CD14-positive monocyte (primary cell): Measurements from ENCODE around the gene ZNF385A. TPM values are rescaled to one million over a fixed set of nuclear protein-coding genes. Genes with fewer than 3 reads are reported as not detected.
A peak's percentile ranks its signal among the peaks of the same experiment; 100 is the strongest.

Source experiments
- DNase-seq, 3 donors: peaks; one replicate each; pipeline ENCODE4 v3.0.0-alpha.2; 2011 to 2022
- H2AFZ ChIP-seq: 2 replicates; pipeline ENCODE4 v1.6.0; 2012; ENCODE audit warnings: mild to moderate bottlenecking, low read depth, low read length, inconsistent platforms; ENCODE audit not compliant: insufficient read depth, poor library complexity, severe bottlenecking
- H3K27ac ChIP-seq, 2 donors: 1 replicate in 1 of 2; 2 replicates in 1 of 2; pipeline ENCODE4 v1.5.1; 2012 to 2013; ENCODE audit warnings: low read length in 2 of 2, control low read depth in 1 of 2, inconsistent platforms in 1 of 2, low read depth in 1 of 2, mild to moderate bottlenecking in 1 of 2
- H3K27me3 ChIP-seq, 2 donors: one replicate each; pipeline versions ENCODE4 v1.6.0 to v1.6.1; 2011 to 2013; ENCODE audit warnings: low read length in 2 of 2; ENCODE audit not compliant: control insufficient read depth in 2 of 2, insufficient read depth in 2 of 2
- H3K36me3 ChIP-seq, 2 donors: replicated peaks in 1 of 2; 1 replicate in 1 of 2; 2 replicates in 1 of 2; pipeline versions ENCODE4 v1.5.1 to v1.6.1; 2012 to 2013; ENCODE audit warnings: low read length in 2 of 2, control low read depth in 1 of 2, inconsistent platforms in 1 of 2, mild to moderate bottlenecking in 1 of 2; ENCODE audit not compliant: insufficient read depth in 2 of 2, control insufficient read depth in 1 of 2
- H3K4me1 ChIP-seq, 2 donors: 1 replicate in 1 of 2; 2 replicates in 1 of 2; pipeline versions ENCODE4 v1.5.1 to v1.6.1; 2012 to 2013; ENCODE audit warnings: low read length in 2 of 2, control low read depth in 1 of 2, inconsistent platforms in 1 of 2, mild to moderate bottlenecking in 1 of 2, moderate library complexity in 1 of 2; ENCODE audit not compliant: insufficient read depth in 2 of 2, control insufficient read depth in 1 of 2
- H3K4me2 ChIP-seq: replicated peaks from 2 replicates; pipeline ENCODE3; 2012; ENCODE audit warnings: low read length, moderate library complexity, mild to moderate bottlenecking; ENCODE audit not compliant: poor library complexity, severe bottlenecking; ENCODE audit errors: extremely low read depth
- H3K4me3 ChIP-seq, 3 experiments: fragments of 200-600 bp in 1 of 3; sonication (generic) in 1 of 3; replicated peaks in 1 of 3; 1 replicate in 2 of 3; 2 replicates in 1 of 3; pipeline ENCODE4 v1.5.1; 2011 to 2013; ENCODE audit warnings: low read length in 3 of 3, mild to moderate bottlenecking in 3 of 3, control low read depth in 2 of 3, low read depth in 2 of 3, inconsistent platforms in 1 of 3, moderate library complexity in 1 of 3
- H3K79me2 ChIP-seq: 2 replicates; pipeline ENCODE4 v1.6.0; 2012; ENCODE audit warnings: mild to moderate bottlenecking, control low read depth, inconsistent platforms, low read length, moderate library complexity; ENCODE audit not compliant: insufficient read depth
- H3K9ac ChIP-seq: 2 replicates; pipeline ENCODE4 v1.6.0; 2017; ENCODE audit warnings: low read length, mild to moderate bottlenecking; ENCODE audit not compliant: insufficient read depth, poor library complexity, severe bottlenecking
- H3K9me3 ChIP-seq, 2 donors: replicated peaks in 1 of 2; 1 replicate in 1 of 2; 2 replicates in 1 of 2; pipeline versions ENCODE4 v1.5.1 to v1.6.1; 2012 to 2013; ENCODE audit warnings: low read length in 2 of 2, control low read depth in 1 of 2; ENCODE audit not compliant: control insufficient read depth in 1 of 2, insufficient read depth in 1 of 2
- H4K20me1 ChIP-seq: 2 replicates; pipeline ENCODE4 v1.6.0; 2012; ENCODE audit warnings: mild to moderate bottlenecking, low read length, control low read depth, moderate library complexity; ENCODE audit not compliant: insufficient read depth
- H3K27ac Mint-ChIP-seq, 7 donors: one replicate each; pipeline ENCODE4 v1.8.0; 2020; ENCODE audit warnings: mild to moderate bottlenecking in 7 of 7, mixed read lengths in 7 of 7, moderate library complexity in 6 of 7, inconsistent platforms in 2 of 7
- H3K27me3 Mint-ChIP-seq, 3 donors: one replicate each; pipeline ENCODE4 v1.8.0; 2021 to 2022; ENCODE audit warnings: low read depth in 3 of 3, mild to moderate bottlenecking in 3 of 3, mixed read lengths in 3 of 3, moderate library complexity in 3 of 3, inconsistent platforms in 1 of 3
- H3K36me3 Mint-ChIP-seq, 2 donors: one replicate each; pipeline ENCODE4 v1.8.0; 2020; ENCODE audit warnings: mixed read lengths in 2 of 2, inconsistent platforms in 1 of 2, mild to moderate bottlenecking in 1 of 2
- H3K4me1 Mint-ChIP-seq: one replicate; pipeline ENCODE4 v1.8.0; 2020; ENCODE audit warnings: mild to moderate bottlenecking, mixed read lengths
- H3K4me3 Mint-ChIP-seq, 2 donors: one replicate each; pipeline ENCODE4 v1.8.0; 2020; ENCODE audit warnings: mild to moderate bottlenecking in 2 of 2, mixed read lengths in 2 of 2, moderate library complexity in 1 of 2
- H3K9me3 Mint-ChIP-seq, 7 donors: one replicate each; pipeline ENCODE4 v1.8.0; 2020 to 2022; ENCODE audit warnings: mixed read lengths in 7 of 7, mild to moderate bottlenecking in 6 of 7, moderate library complexity in 6 of 7, inconsistent platforms in 2 of 7
- WGBS: methylation state at CpG from one replicate; pipeline ENCODE4 v1.1.5; 2013; ENCODE audit warnings: missing lambda C conversion rate; ENCODE audit not compliant: insufficient coverage; 5-methylcytosine and 5-hydroxymethylcytosine counted together
- intact Hi-C, 2 donors: fragments of 100-400 bp; cut with micrococcal nuclease; formaldehyde crosslinking; loops; one replicate each; pipeline versions ENCODE4 v1.15.0 to v1.15.1; 2023
- polyA plus RNA-seq, 3 donors: library from polyadenylated mRNA; depleted of rRNA in 1 of 3; unstranded in 2 of 3; stranded (reverse) in 1 of 3; fragments of 300-500 nt in 2 of 3; fragments of >200 nt in 1 of 3; fragmentation: Illumina TruSeq in 2 of 3; gene quantifications; 1 replicate in 2 of 3; 2 replicates in 1 of 3; pipeline ENCODE4 v1.2.3, GENCODE V29; 2012 to 2021
- TF ChIP-seq, protein P1 (sequence below): fragments of 200-600 bp; IDR thresholded peaks from one replicate; pipeline ENCODE4 v1.8.0; 2022; ENCODE audit warnings: antibody characterized with exemption, mild to moderate bottlenecking

The ZNF385A gene
- polyA plus RNA-seq, 3 donors, result 53.9 to 97.6 (median 78.3) TPM

DNA sequence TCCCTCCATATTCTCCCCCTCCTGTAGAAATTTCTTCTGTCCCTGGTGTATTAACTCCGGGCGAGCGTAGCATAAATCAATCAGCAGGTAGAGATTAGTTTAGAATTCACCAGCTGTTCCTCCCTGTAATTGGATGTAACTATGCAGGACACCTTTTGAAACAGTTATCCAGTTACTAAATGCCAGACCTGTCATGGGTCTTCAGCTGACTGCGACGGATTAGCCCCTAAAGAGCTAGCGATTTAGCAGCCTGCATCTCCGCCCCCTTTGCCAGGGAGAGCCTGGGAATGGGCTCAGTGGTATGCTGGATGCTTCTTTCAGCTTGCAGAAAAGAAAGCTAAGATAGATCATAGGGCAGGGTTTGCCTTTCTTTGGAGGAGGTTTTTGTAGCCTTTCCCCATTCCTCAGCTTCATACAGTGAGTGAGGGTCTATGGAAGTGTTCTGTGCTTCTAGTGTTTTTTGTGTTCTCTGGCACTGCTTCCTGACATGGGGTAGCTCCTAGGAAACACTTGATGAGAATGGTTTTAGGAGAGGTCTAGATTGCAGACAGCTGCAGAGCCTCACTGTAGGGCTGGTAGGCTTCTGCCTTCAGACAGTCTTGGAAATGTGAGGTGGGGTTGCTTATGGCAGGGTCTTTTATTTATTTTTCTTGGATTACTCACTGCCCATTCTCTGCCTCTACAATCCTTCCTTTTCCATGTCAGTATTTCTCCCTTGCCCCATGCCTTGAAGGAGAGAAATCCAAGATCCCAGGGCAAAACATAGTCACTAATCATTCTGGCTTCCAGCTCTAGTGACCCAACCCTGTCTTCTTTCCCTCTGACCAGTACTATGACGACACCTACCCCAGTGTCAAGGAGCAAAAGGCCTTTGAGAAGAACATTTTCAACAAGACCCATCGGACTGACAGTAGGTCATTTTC is 42.9 kb downstream of the ZNF385A start:
- TF ChIP-seq, protein P1, sequence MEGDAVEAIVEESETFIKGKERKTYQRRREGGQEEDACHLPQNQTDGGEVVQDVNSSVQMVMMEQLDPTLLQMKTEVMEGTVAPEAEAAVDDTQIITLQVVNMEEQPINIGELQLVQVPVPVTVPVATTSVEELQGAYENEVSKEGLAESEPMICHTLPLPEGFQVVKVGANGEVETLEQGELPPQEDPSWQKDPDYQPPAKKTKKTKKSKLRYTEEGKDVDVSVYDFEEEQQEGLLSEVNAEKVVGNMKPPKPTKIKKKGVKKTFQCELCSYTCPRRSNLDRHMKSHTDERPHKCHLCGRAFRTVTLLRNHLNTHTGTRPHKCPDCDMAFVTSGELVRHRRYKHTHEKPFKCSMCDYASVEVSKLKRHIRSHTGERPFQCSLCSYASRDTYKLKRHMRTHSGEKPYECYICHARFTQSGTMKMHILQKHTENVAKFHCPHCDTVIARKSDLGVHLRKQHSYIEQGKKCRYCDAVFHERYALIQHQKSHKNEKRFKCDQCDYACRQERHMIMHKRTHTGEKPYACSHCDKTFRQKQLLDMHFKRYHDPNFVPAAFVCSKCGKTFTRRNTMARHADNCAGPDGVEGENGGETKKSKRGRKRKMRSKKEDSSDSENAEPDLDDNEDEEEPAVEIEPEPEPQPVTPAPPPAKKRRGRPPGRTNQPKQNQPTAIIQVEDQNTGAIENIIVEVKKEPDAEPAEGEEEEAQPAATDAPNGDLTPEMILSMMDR, result no peak
- no peak overlapping the region for H3K4me2 ChIP-seq
- peaks cover 14 to 23% of the 10 kb centered on the region in 2 donors for H3K4me1 ChIP-seq
- Mint-ChIP-seq H3K27ac (no peak overlapping the region), H3K4me3 (no peak overlapping the region), H3K9me3 (no peaks in the 10 kb centered on the region), H3K27me3 (no peaks in the 10 kb centered on the region), H3K36me3 (peaks cover 48 to 77% of the 10 kb centered on the region in 2 donors), H3K4me1 (peaks cover 24% of the 10 kb centered on the region)
- peaks cover 37% of the 10 kb centered on the region for H3K79me2 ChIP-seq
- H3K36me3 ChIP-seq, result peaks cover 53 to 79% of the 10 kb centered on the region in 2 donors
- H2AFZ ChIP-seq, result no peak overlapping the region
- no peak overlapping the region for H3K9ac ChIP-seq
- WGBS, result 100% methylated on average over 4 of the region's 9 CpGs
- peaks cover 15% of the 10 kb centered on the region for H4K20me1 ChIP-seq
- no peak overlapping the region for H3K27ac ChIP-seq
- intact Hi-C loops, result no loop called here
- H3K27me3 ChIP-seq, result no peaks in the 10 kb centered on the region
- H3K4me3 ChIP-seq, result no peak overlapping the region
- DNase-seq, result no peak
- no peaks in the 10 kb centered on the region for H3K9me3 ChIP-seq

DNA sequence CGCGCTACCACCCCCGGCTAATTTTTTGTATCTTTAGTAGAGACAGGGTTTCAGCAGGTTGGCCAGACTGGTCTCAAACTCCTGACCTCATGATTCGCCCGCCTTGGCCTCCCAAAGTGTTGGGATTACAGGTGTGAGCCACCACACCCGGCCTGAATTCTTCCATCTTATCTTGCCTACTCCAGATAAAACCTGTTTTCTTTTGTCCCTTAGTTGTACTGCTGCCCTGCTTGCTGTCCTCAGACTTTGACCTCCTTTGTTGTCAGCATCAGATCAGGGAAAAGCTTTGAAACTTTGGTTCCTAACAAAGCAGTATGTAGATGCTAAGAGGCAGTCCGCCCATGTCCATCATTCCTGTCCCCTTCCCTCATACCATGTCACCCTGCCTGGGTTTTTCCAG is 43.7 kb downstream of the ZNF385A start:
- no peaks in the 10 kb centered on the region for H3K27me3 ChIP-seq
- H3K79me2 ChIP-seq, result peaks cover 45% of the 10 kb centered on the region
- Mint-ChIP-seq H3K4me1 (peaks cover 24% of the 10 kb centered on the region), H3K27ac (peak overlapping the region in 1 of 7 donors; percentile 44), H3K36me3 (peaks cover 47 to 69% of the 10 kb centered on the region in 2 donors), H3K27me3 (no peaks in the 10 kb centered on the region), H3K9me3 (no peaks in the 10 kb centered on the region), H3K4me3 (no peak overlapping the region)
- DNase-seq, result no peak
- no peaks in the 10 kb centered on the region for H3K9me3 ChIP-seq
- H3K36me3 ChIP-seq, result peaks cover 48 to 71% of the 10 kb centered on the region in 2 donors
- H2AFZ ChIP-seq, result no peak overlapping the region
- H3K4me2 ChIP-seq, result no peak overlapping the region
- H3K27ac ChIP-seq, result no peak overlapping the region
- H3K4me1 ChIP-seq, result peaks cover 14 to 23% of the 10 kb centered on the region in 2 donors
- 96% methylated on average over 3 of the region's 7 CpGs for WGBS
- intact Hi-C loops, result no loop called here
- TF ChIP-seq, protein P1, result no peak
- no peak overlapping the region for H3K9ac ChIP-seq
- no peak overlapping the region for H3K4me3 ChIP-seq
- peaks cover 15% of the 10 kb centered on the region for H4K20me1 ChIP-seq
